ENCODE measurements around the gene YWHAE. TPM values are rescaled to one million over a fixed set of nuclear protein-coding genes. Genes with fewer than 3 reads are reported as not detected.

The YWHAE gene
- total RNA-seq, 6 experiments from 2014 or later, result 167 to 446 (median 217) TPM

GRCh38 chr17:1366234-1366633 lies 33.8 kb downstream of the YWHAE start:
- no peak for ATAC-seq
- no peaks in the 10 kb centered on the region for H3K27me3 ChIP-seq
- no peak overlapping the region for H3K4me3 ChIP-seq
- TF ChIP-seq CTCF (IDR thresholded peaks at IDR 0.05), result no peak
- TF ChIP-seq POLR2A (IDR thresholded peaks at IDR 0.05), result no peak
- no peaks in the 10 kb centered on the region for H3K9me3 ChIP-seq
- H3K4me1 ChIP-seq, result peaks cover 0 to 49% (median 11%) of the 10 kb centered on the region in 4 donors
- peaks cover 0 to 20% (median 6%) of the 10 kb centered on the region in 4 donors for H3K36me3 ChIP-seq
- 68% methylated on average over 7 of the region's 7 CpGs for WGBS (ENCODE audit: insufficient coverage, low coverage, low lambda C conversion rate, missing lambda C conversion rate)
- DNase-seq, result no peak
- intact Hi-C loops (cut with DNase I), result loop anchor here (10.0 kb wide), 3 partner anchors 79 to 149 kb away; partner anchors contain the start of genes INPP5K (in 2 of the 2) and CRK (in 1 of the 2)
- no peak overlapping the region for H3K27ac ChIP-seq

GRCh38 chr17:1365445-1366039 lies 34.5 kb downstream of the YWHAE start:
- Histone ChIP-seq H3K4me3 (no peak overlapping the region), H3K27me3 (no peaks in the 10 kb centered on the region), H3K27ac (peak overlapping the region in 1 of 3 donors; percentile 7), H3K4me1 (peaks cover 0 to 56% (median 10%) of the 10 kb centered on the region in 4 donors), H3K9me3 (no peaks in the 10 kb centered on the region), H3K36me3 (peaks cover 0 to 27% (median 6%) of the 10 kb centered on the region in 4 donors)
- ATAC-seq (peak; percentile 80 to 88 (median 82)), DNase-seq (peak in 1 of 3 donors; percentile 64)
- 5% methylated on average over 10 of the region's 11 CpGs for WGBS (ENCODE audit: insufficient coverage, low coverage, low lambda C conversion rate, missing lambda C conversion rate)
- no peak for TF ChIP-seq POLR2A (IDR thresholded peaks at IDR 0.05)
- peak; percentile 83 to 86 (median 84) for TF ChIP-seq CTCF (IDR thresholded peaks at IDR 0.05)
- intact Hi-C loops (cut with DNase I), result loop anchor here (10.0 kb wide), 3 partner anchors 79 to 149 kb away; partner anchors contain the start of genes INPP5K (in 2 of the 2) and CRK (in 1 of the 2)

GRCh38 chr17:1362964-1363363 lies 37.1 kb downstream of the YWHAE start:
- ATAC-seq, result peak; percentile 46 to 64 (median 56)
- Histone ChIP-seq H3K9me3 (no peaks in the 10 kb centered on the region), H3K36me3 (peaks cover 0 to 42% (median 9%) of the 10 kb centered on the region in 4 donors), H3K27ac (no peak overlapping the region), H3K4me1 (peaks cover 0 to 53% (median 10%) of the 10 kb centered on the region in 4 donors), H3K4me3 (no peak overlapping the region), H3K27me3 (no peaks in the 10 kb centered on the region)
- intact Hi-C loops (cut with DNase I), result loop anchor here (10.0 kb wide), 3 partner anchors 82 to 152 kb away; partner anchors contain the start of genes INPP5K (in 2 of the 2) and CRK (in 1 of the 2)
- DNase-seq, result no peak
- WGBS (ENCODE audit: insufficient coverage, low coverage, low lambda C conversion rate, missing lambda C conversion rate), result 37% methylated on average over 3 of the region's 3 CpGs
- no peak for TF ChIP-seq POLR2A (IDR thresholded peaks at IDR 0.05)
- TF ChIP-seq CTCF (IDR thresholded peaks at IDR 0.05), result no peak

DNA sequence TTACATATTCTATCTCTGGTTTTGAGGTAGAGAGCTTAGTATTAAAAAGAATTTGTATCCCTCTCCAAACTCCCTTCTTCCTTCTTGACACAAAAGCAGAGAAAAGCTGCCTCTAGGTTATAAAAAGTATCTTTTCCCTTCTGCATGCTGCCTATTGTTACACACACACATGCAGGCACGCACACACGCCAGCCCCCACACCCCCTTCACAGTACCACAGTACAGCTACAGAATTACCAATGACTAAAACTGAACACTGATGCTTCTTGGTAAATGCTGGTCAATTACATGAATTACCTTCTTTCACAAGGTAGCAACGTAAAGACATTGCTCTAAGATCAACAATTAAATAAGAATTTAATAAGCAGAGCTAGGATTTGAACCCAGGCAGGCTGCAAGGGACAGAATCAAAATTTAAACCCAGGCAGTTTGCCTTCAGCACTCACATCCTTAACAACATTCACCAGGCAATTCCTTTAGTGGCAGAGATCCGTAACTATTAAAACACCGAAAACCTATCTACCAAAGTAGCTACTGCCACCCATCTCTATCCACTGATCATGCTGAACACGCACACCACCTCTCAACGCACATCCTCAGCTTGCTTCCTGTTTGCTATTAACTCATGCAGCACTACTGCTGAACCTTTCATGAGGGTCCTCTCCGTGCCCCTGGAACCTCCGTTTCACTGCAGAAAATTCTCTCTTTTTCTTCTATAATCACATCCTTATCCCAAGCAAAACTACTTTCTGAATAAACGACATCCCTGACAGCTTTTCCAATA lies 37.8 kb downstream of the YWHAE start:
- WGBS (ENCODE audit: insufficient coverage, low coverage, low lambda C conversion rate, missing lambda C conversion rate), result 45% methylated on average over 10 of the region's 10 CpGs
- Histone ChIP-seq H3K4me3 (no peak overlapping the region), H3K27ac (no peak overlapping the region), H3K27me3 (no peaks in the 10 kb centered on the region), H3K9me3 (no peaks in the 10 kb centered on the region), H3K4me1 (peaks cover 0 to 50% (median 10%) of the 10 kb centered on the region in 4 donors), H3K36me3 (peaks cover 0 to 42% (median 10%) of the 10 kb centered on the region in 4 donors)
- DNase-seq (no peak), ATAC-seq (peak in 3 of 4 donors; percentile 11 to 46 (median 43))
- no peak for TF ChIP-seq POLR2A (IDR thresholded peaks at IDR 0.05)
- TF ChIP-seq CTCF (IDR thresholded peaks at IDR 0.05), result no peak
- intact Hi-C loops (cut with DNase I), result loop anchor here (10.0 kb wide), 3 partner anchors 83 to 153 kb away; partner anchors contain the start of genes INPP5K (in 2 of the 2) and CRK (in 1 of the 2)

Data from right lobe of liver (tissue), 6 donors.